ENCODE measurements around the gene CCRL2. TPM values are rescaled to one million over a fixed set of nuclear protein-coding genes. Genes with fewer than 3 reads are reported as not detected.
A peak's percentile ranks its signal among the peaks of the same experiment; 100 is the strongest.

CCRL2 gene
- total and polyA plus RNA-seq, 2 of the 4 experiments (the other 2 are of a cell fraction): 0.29 to 0.36 TPM

GRCh38 chr3:46407970-46408369 lies 911 bp downstream of the CCRL2 start:
- peak overlapping the region; percentile 83 for H2AFZ ChIP-seq (replicated peaks; ENCODE audit: low read length, poor library complexity)

More at GRCh38 chr3:46407970-46408369, 911 bp downstream of the CCRL2 start:
- TF ChIP-seq CEBPB (IDR thresholded peaks at IDR 0.05; ENCODE audit: low read depth, low read length): no peak
- TF ChIP-seq CTCF (conservative IDR thresholded peaks at IDR 0.05; ENCODE audit: low read depth, low read length): no peak
- no peak for TF ChIP-seq MAFK (IDR thresholded peaks at IDR 0.05; ENCODE audit: low read depth, low read length)
- TF ChIP-seq, protein P1, sequence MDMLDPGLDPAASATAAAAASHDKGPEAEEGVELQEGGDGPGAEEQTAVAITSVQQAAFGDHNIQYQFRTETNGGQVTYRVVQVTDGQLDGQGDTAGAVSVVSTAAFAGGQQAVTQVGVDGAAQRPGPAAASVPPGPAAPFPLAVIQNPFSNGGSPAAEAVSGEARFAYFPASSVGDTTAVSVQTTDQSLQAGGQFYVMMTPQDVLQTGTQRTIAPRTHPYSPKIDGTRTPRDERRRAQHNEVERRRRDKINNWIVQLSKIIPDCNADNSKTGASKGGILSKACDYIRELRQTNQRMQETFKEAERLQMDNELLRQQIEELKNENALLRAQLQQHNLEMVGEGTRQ (IDR thresholded peaks at IDR 0.05; ENCODE audit: low read depth, low read length): no peak
- TF ChIP-seq MXI1 (IDR thresholded peaks at IDR 0.05; ENCODE audit: borderline replicate concordance, low read depth, low read length): no peak
- no peak for TF ChIP-seq ELK1 (IDR thresholded peaks at IDR 0.05; ENCODE audit: borderline replicate concordance, low read depth, low read length)
- no peak for TF ChIP-seq SMC3 (IDR thresholded peaks at IDR 0.05; ENCODE audit: low read depth, low read length)
- TF ChIP-seq RFX5 (IDR thresholded peaks at IDR 0.05; ENCODE audit: low read depth, low read length): no peak
- no peak for TF ChIP-seq POLR2A (IDR thresholded peaks at IDR 0.05; ENCODE audit: low read depth, low read length)
- TF ChIP-seq CHD1 (IDR thresholded peaks at IDR 0.05; ENCODE audit: low read depth, low read length): no peak
- no peak for TF ChIP-seq RCOR1 (IDR thresholded peaks at IDR 0.05; ENCODE audit: insufficient replicate concordance, low read length)
- TF ChIP-seq FOS (IDR thresholded peaks at IDR 0.05; ENCODE audit: low read depth, low read length): no peak
- no peak for TF ChIP-seq BHLHE40 (IDR thresholded peaks at IDR 0.05; ENCODE audit: low read depth, low read length)
- Histone ChIP-seq H3K18ac (ENCODE audit: low read depth, low read length) (no peak overlapping the region; the same call in 1 of the 2 replicates), H3K9me3 (ENCODE audit: control insufficient read depth, insufficient read depth, low read length) (no peaks in the 10 kb centered on the region), H2AK5ac (ENCODE audit: low read depth, low read length) (peak overlapping the region; percentile 37; the same call in 1 of the 2 replicates), H4K5ac (ENCODE audit: low read depth, low read length) (no peak overlapping the region), H3K14ac (replicated peaks; ENCODE audit: low read depth, low read length) (peak overlapping the region; percentile 70), H3K23ac (ENCODE audit: low read depth, low read length) (peak overlapping the region; percentile 10; the same call in 1 of the 2 replicates), H4K20me1 (ENCODE audit: insufficient read depth, low read length) (no peaks in the 10 kb centered on the region), H3K27ac (ENCODE audit: insufficient read depth, low read length) (no peak overlapping the region), H4K91ac (ENCODE audit: insufficient read depth, low read depth, low read length) (peak overlapping the region; percentile 62), H3K4me3 (ENCODE audit: insufficient read depth, low read depth, low read length) (no peak overlapping the region), H2AK9ac (replicated peaks; ENCODE audit: low read depth, low read length, poor library complexity) (no peak overlapping the region), H2BK5ac (ENCODE audit: low read depth, low read length, poor library complexity, severe bottlenecking) (no peak overlapping the region), H3K9ac (ENCODE audit: low read depth, low read length) (no peak overlapping the region), H3K27me3 (ENCODE audit: control insufficient read depth, insufficient read depth, low read length) (no peaks in the 10 kb centered on the region), H2BK120ac (ENCODE audit: low read depth, low read length) (peak overlapping the region; percentile 85), H2BK20ac (ENCODE audit: low read depth, low read length) (peak overlapping the region; percentile 70; the same call in 1 of the 2 replicates), H3K4me2 (ENCODE audit: low read depth, low read length) (no peak overlapping the region), H3K56ac (ENCODE audit: extremely low read depth, insufficient read depth, low read length) (no peak overlapping the region), H2BK15ac (ENCODE audit: low read depth, low read length) (no peak overlapping the region), H3K4me1 (ENCODE audit: control insufficient read depth, insufficient read depth, low read length) (peaks cover 20% of the 10 kb centered on the region), H3K79me1 (ENCODE audit: low read depth in 1 of 2, low read length in 2 of 2) (peaks cover 0 to 4% of the 10 kb centered on the region in 2 experiments; a peak in 1 of 4 replicates), H3K4ac (ENCODE audit: low read depth, low read length) (peak overlapping the region; percentile 37; the same call in 1 of the 2 replicates), H4K8ac (ENCODE audit: low read depth in 2 of 2, low read length in 2 of 2) (peak overlapping the region; percentile 33 to 84; a peak in 3 of 4 replicates), H3K9me1 (ENCODE audit: insufficient read depth, low read length) (peaks cover 8% of the 10 kb centered on the region), H3K36me3 (ENCODE audit: control insufficient read depth, insufficient read depth, low read length) (no peaks in the 10 kb centered on the region)
- CTCF ChIA-PET: interaction anchor here (1.0 kb wide), 1 partner anchor 192 kb away, joined by 4 read pairs; no protein-coding TSS in a partner anchor
- dilution Hi-C loops (cut with HindIII; ENCODE audit: low sequenced_read_pairs, unreplicated experiment) (no loop called here), intact Hi-C loops (cut with micrococcal nuclease) (no loop called here), in situ Hi-C loops (cut with MboI; ENCODE audit: low sequenced_read_pairs) (no loop called here)
- 70% methylated on average over 2 of the region's 7 CpGs; no CpG with 5 or more reads in 1 of the 2 experiments for WGBS, 2 experiments (ENCODE audit: extremely low coverage in 2 of 2, insufficient read length in 1 of 2)
- no peak; the same call in 1 of the 2 replicates for ATAC-seq (ENCODE audit: low read depth)
- no peak for DNase-seq
- BruUV-seq (replicated peaks): no TSS peak
- POLR2A ChIA-PET (ENCODE audit: unreplicated experiment): interaction anchor here (0.6 kb wide), 1 partner anchor 68 kb away, joined by 3 read pairs; no protein-coding TSS in a partner anchor
